GM12873 (cell line): Measurements from ENCODE around the gene CCP110.

Source experiments
- TF ChIP-seq, protein P1 (sequence below): IDR thresholded peaks from 2 replicates; pipeline ENCODE4 v1.5.1; 2012; ENCODE audit warnings: low read depth, mild to moderate bottlenecking, moderate library complexity, low read length, control low read depth; ENCODE audit not compliant: insufficient read depth; ENCODE audit errors: missing control alignments

Gene CCP110

DNA sequence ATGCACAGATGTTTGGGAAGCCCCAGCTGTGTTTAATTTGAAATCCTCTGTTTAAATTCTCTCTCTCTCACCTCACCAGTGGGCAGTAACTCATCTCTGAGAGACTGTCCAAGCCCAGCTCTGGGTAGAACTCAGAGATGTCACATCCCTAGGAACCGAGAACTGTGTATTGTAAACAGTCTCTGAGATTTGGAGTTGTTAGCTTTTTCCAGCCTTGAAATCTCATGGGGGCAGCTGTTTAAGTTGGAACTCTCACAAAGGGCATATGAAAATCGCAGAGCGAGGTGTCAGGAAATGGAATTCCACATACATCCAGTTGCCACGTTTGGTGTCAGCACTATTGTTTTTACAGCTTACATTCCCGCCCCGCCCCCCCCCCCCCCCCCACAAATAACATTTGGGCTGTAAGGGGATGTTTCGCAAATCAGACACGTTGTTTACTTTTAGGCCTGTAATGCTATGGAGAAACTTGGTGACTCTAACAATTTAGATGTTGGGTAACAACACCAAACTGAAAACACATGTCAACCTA is 66.1 kb downstream of the CCP110 start:
- TF ChIP-seq, protein P1, sequence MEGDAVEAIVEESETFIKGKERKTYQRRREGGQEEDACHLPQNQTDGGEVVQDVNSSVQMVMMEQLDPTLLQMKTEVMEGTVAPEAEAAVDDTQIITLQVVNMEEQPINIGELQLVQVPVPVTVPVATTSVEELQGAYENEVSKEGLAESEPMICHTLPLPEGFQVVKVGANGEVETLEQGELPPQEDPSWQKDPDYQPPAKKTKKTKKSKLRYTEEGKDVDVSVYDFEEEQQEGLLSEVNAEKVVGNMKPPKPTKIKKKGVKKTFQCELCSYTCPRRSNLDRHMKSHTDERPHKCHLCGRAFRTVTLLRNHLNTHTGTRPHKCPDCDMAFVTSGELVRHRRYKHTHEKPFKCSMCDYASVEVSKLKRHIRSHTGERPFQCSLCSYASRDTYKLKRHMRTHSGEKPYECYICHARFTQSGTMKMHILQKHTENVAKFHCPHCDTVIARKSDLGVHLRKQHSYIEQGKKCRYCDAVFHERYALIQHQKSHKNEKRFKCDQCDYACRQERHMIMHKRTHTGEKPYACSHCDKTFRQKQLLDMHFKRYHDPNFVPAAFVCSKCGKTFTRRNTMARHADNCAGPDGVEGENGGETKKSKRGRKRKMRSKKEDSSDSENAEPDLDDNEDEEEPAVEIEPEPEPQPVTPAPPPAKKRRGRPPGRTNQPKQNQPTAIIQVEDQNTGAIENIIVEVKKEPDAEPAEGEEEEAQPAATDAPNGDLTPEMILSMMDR: no peak

DNA sequence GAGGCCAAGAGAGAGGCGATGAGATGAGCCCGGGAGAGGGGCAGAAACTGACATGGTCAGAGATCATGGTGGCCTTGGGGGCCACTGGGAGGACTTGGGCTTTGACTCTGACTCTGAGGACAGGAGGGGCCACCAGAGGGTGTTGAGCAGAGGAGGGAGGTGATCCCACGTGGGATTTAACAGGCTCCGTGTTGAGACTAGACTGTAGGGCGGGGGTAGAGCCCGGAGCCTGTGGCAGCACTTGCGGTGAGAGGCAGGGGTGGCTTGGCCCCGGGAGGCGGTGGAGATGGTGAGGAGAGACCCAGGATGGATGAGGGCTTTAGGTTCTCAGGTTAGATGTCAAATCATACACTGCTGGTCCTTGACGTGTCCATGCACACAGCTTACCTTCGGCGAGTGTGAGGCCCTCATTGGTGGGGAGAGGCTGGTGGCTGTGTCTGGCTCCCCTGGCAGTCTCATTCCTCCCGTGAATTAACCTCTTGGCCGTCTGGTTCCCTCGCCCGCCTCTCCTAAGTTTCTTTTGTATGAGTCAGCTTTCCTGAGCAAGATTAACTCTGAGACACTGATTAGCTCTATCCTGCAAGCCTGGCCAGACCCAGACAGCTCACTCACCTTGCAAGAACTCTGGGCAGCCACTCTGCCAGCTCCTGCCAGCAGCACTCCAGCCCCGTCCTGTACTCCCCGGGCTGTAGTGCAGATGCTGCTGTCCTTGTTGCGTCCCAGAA is 71.5 kb downstream of the CCP110 start:
- TF ChIP-seq, protein P1: no peak

DNA sequence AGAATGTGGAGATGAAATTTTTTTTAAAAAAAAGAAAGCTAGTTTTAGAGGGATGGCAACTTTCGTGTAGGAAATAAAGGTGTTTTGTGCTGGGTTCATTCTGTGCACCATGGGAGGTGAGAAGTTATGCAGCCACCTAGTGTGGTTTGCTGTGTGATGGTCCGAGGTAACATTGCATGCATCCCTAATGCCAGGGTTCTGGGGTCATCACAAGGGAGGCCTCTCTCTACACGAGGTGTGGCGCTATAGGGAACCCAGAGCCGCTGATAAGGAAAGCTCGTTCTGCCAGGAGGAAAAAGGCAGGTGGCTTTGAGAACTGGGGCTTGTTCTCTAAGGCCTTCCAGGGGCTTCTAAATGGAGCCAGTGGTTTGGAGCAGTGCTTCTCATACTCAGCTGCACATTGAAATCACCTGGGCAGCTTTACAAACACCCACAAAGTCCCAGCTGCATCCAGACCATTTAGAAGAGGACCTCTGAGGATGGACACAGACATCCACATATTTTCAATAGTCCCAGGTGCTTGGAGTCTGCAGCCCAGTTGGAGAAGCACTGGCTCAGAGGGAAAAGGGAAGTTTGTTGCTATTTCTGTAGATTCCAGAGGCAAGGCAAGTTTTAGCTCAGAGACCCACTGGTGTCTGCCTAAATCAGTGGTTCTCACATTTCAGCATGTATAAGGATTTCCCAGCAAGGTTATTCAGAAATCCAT is 75.2 kb downstream of the CCP110 start:
- TF ChIP-seq, protein P1: no peak

- TF ChIP-seq, protein P1: no peak
Measured at GRCh38 chr16:19599968-19600716, 76.4 kb downstream of the CCP110 start.

- TF ChIP-seq, protein P1: peak; percentile 50
Measured at GRCh38 chr16:19601083-19601976, 77.6 kb downstream of the CCP110 start.
